ENCODE data around the gene CLECL1.
"Not testable (repeated sequence)": the region's sequence is repeated elsewhere in the genome, so short reads cannot be mapped to it uniquely, and the experiment has no call there.

Gene CLECL1

DNA sequence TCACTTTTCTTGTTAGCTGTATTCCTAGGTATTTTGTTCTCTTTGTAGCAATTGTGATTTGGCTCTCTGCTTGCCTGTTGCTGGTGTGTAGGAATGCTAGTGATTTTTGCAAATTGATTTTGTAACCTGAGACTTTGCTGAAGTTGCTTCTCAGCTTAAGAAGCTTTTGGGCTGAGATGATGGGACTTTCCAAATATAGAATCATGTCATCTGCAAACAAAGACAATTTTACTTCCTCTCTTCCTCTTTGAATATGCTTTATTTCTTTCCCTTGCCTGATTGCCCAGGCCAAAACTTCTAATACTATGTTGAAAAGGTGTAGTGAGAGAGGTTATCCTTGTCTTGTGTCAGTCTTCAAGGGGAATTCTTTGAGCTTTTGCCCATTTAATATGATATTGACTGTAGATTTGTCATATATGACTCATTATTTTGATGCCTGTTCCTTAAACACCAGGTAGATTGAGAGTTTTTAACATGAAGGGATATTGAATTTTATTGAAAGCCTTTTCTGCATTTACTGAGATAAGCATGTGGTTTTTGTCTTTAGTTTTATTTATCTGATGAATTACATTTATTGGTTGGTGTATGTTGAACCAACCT lies 26.7 kb downstream of the CLECL1 start:
- Histone ChIP-seq H3K9me3 (ENCODE audit: control insufficient read depth, low read length) (no peaks in the 10 kb centered on the region), H3K27ac (ENCODE audit: low read depth, low read length, severe bottlenecking) (no peak overlapping the region), H3K36me3 (ENCODE audit: control insufficient read depth, insufficient read depth, low read length) (no peaks in the 10 kb centered on the region), H3K4me3 (ENCODE audit: extremely low read depth, insufficient read depth, low read length, poor library complexity, severe bottlenecking) (no peak overlapping the region), H3K4me1 (ENCODE audit: control insufficient read depth, insufficient read depth, low read length, poor library complexity, severe bottlenecking) (peaks cover 5% of the 10 kb centered on the region)

DNA sequence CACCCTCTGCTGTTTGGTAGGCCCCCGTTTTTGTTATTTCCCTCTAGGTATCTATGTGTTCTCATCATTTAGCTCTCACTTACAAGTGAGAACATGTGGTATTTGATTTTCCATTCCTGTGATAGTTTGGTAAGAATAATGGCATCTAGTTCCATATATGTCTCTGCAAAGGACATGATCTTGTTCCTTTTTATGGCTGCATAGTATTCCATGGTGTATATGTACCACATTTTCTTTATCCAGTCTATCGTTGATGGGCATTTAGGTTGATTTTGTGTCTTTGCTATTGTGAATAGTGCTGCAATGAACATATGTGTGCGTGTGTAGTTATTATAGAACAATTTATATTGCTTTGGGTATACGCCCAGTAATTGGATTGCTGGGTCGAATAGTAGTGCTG lies 28.3 kb downstream of the CLECL1 start:
- H3K4me1 ChIP-seq (ENCODE audit: control insufficient read depth, insufficient read depth, low read length, poor library complexity, severe bottlenecking); H3K9me3 ChIP-seq (ENCODE audit: control insufficient read depth, low read length); H3K4me3 ChIP-seq (ENCODE audit: extremely low read depth, insufficient read depth, low read length, poor library complexity, severe bottlenecking); H3K27ac ChIP-seq (ENCODE audit: low read depth, low read length, severe bottlenecking); H3K36me3 ChIP-seq (ENCODE audit: control insufficient read depth, insufficient read depth, low read length): not testable (repeated sequence)
- 82 to 93% methylated on average over 2 to 3 of the region's 5 CpGs for WGBS, 2 experiments (ENCODE audit: insufficient coverage in 2 of 2)

DNA sequence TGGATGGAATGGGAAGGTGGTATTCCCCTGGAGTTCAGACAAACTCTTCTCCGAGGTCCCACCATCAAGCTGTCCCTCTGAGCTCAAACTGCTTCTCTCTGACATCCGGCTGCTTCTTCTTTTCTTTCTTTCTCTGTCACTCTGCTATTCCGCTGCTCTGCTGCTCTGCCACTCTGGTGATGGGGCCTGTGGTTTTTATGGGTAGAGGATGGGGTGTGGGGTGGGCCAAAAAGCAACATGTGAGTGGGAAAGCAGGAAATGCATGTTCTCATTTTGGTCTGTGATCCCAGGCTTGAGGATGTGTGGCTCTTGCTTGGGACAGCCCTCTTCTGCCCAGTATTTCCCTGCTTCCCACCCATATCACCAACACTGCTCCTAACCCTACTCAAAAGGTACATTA lies 30.6 kb downstream of the CLECL1 start:
- no peak overlapping the region for H3K27ac ChIP-seq (ENCODE audit: low read depth, low read length, severe bottlenecking)
- no peaks in the 10 kb centered on the region for H3K4me1 ChIP-seq (ENCODE audit: control insufficient read depth, insufficient read depth, low read length, poor library complexity, severe bottlenecking)
- no CpG with 5 or more reads among the region's 3 CpGs for WGBS, 2 experiments (ENCODE audit: insufficient coverage in 2 of 2)
- no peaks in the 10 kb centered on the region for H3K36me3 ChIP-seq (ENCODE audit: control insufficient read depth, insufficient read depth, low read length)
- H3K9me3 ChIP-seq (ENCODE audit: control insufficient read depth, low read length), result no peaks in the 10 kb centered on the region
- H3K4me3 ChIP-seq (ENCODE audit: extremely low read depth, insufficient read depth, low read length, poor library complexity, severe bottlenecking), result no peak overlapping the region

DNA sequence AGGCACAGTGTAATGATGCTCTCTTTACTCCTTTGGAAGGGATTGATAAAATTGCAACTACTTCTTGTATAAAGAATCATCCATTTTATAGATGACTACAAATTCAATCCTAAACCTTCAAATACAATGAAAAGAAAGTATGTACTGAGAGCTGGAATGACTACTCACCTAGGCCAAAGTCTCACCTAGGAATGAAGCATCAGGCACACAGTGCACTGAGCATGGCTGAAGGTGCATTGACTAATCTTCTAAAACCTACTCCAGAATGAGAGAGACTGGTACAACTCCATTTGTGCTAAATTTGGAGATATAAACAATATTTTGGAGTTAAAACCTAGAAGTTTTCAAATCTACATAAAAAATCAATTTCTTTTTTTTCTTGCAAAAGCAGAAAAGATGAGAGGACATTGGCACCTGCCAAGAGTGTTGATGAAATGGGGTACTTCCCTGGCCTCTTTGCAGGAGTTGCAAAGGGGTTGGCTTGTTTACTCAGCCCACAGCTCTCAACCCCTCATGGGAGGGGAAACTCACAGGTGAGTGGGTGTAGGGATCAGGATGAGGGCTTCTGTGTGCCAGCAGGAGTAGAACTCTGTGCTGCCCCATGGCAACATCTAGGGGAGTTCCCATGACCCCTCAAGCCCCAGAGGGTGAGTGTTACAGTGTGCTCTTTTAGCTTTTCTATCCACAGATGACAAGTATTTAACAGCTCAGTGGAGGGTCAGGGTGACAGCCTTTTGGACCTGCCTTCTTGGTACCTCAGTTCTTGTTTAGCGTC lies 31.3 kb downstream of the CLECL1 start:
- H3K4me1 ChIP-seq (ENCODE audit: control insufficient read depth, insufficient read depth, low read length, poor library complexity, severe bottlenecking), result no peaks in the 10 kb centered on the region
- H3K36me3 ChIP-seq (ENCODE audit: control insufficient read depth, insufficient read depth, low read length), result peaks cover 2% of the 10 kb centered on the region
- no peaks in the 10 kb centered on the region for H3K9me3 ChIP-seq (ENCODE audit: control insufficient read depth, low read length)
- no peak overlapping the region for H3K4me3 ChIP-seq (ENCODE audit: extremely low read depth, insufficient read depth, low read length, poor library complexity, severe bottlenecking)
- H3K27ac ChIP-seq (ENCODE audit: low read depth, low read length, severe bottlenecking), result no peak overlapping the region
- WGBS, 2 experiments (ENCODE audit: insufficient coverage in 2 of 2), result 67 to 92% methylated on average over 1 of the region's 1 CpG

DNA sequence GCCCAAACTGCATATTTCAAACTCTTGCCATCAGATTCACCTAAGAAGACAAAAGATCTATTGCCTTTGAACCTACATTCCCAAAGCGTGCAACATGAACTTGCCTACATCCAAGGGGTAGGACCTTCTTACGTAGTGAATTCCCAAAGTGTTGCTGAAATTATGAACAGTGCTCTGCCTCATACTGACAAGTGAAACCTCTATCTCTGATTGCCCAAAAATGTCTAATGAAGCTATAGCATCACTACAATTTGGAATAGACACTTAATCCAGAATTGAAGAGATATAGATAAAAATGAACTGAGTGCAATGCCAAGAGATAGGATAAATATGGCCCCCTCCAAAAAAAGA lies 32.3 kb downstream of the CLECL1 start:
- peaks cover 7% of the 10 kb centered on the region for H3K36me3 ChIP-seq (ENCODE audit: control insufficient read depth, insufficient read depth, low read length)
- 83 to 100% methylated on average over 1 to 2 of the region's 2 CpGs for WGBS, 2 experiments (ENCODE audit: insufficient coverage in 2 of 2)
- H3K27ac ChIP-seq (ENCODE audit: low read depth, low read length, severe bottlenecking), result no peak overlapping the region
- H3K4me1 ChIP-seq (ENCODE audit: control insufficient read depth, insufficient read depth, low read length, poor library complexity, severe bottlenecking), result no peaks in the 10 kb centered on the region
- no peak overlapping the region for H3K4me3 ChIP-seq (ENCODE audit: extremely low read depth, insufficient read depth, low read length, poor library complexity, severe bottlenecking)
- H3K9me3 ChIP-seq (ENCODE audit: control insufficient read depth, low read length), result no peaks in the 10 kb centered on the region

DNA sequence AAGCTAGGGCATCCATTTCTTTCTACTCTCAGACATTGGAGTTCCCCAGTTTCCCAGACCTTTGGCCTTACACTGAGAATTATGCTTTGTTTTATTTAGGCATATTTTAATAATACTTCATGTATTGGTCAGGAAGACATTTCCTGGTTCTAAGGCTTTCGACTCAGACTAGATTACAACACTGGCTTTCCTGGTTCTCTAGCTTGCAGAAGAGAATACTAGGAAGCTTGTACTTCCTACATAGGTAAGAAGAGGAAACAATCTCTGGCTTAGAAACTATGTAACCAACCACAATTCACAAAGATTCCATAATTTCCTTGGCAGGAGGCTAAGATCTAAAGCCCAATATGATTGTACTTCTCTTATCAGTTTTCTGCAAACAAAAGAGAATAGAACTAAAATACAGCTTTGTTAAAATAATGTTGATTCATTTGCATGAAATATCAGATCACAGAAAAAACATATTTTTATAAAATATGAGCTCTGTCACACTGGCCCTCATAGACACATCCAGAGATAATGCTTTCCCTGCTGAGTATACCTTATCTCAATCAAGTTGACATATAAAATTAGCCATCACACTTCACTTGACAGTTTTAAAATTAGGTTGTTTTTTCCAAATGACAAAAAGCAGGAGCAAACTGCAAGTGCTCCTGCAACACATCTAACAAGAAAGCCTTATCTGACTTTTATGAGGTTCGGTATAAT lies 32.8 kb downstream of the CLECL1 start:
- Histone ChIP-seq H3K9me3 (ENCODE audit: control insufficient read depth, low read length) (no peaks in the 10 kb centered on the region), H3K4me3 (ENCODE audit: extremely low read depth, insufficient read depth, low read length, poor library complexity, severe bottlenecking) (no peak overlapping the region), H3K4me1 (ENCODE audit: control insufficient read depth, insufficient read depth, low read length, poor library complexity, severe bottlenecking) (no peaks in the 10 kb centered on the region), H3K27ac (ENCODE audit: low read depth, low read length, severe bottlenecking) (no peak overlapping the region), H3K36me3 (ENCODE audit: control insufficient read depth, insufficient read depth, low read length) (peaks cover 12% of the 10 kb centered on the region)
- WGBS, 2 experiments (ENCODE audit: insufficient coverage in 2 of 2), result 100% methylated on average over 1 of the region's 2 CpGs; no CpG with 5 or more reads in 1 of the 2 experiments

DNA sequence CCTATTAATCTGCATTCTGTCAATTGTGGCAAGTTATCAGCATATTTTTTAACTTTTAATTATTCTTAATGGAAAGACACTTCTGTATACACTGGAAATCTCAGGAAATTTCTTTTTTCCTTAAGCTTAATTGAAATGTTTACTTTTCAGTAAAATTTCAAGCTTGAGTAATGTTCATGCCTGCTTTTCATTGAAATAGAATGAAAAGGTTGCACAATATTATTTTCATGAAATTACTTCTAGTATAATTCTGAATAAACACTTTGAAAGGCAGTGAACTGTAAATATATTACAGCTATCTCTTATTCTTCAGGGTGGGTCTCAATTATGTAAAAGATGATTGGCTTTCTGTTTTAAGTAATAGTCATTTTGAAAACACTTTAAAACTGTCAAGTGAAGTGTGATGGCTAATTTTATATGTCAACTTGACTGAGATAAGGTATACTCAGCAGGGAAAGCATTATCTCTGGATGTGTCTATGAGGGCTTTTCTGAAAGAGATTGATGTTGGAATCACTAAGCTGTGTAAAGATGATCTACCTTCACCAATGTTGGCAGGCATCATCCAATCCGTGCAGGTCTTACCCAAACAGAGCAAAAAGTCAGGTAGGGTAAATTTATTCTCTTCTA lies 33.5 kb downstream of the CLECL1 start:
- Histone ChIP-seq H3K9me3 (ENCODE audit: control insufficient read depth, low read length) (no peaks in the 10 kb centered on the region), H3K4me3 (ENCODE audit: extremely low read depth, insufficient read depth, low read length, poor library complexity, severe bottlenecking) (no peak overlapping the region), H3K36me3 (ENCODE audit: control insufficient read depth, insufficient read depth, low read length) (peaks cover 19% of the 10 kb centered on the region), H3K4me1 (ENCODE audit: control insufficient read depth, insufficient read depth, low read length, poor library complexity, severe bottlenecking) (no peaks in the 10 kb centered on the region), H3K27ac (ENCODE audit: low read depth, low read length, severe bottlenecking) (no peak overlapping the region)
- 100% methylated on average over 1 of the region's 1 CpG; no CpG with 5 or more reads in 1 of the 2 experiments for WGBS, 2 experiments (ENCODE audit: insufficient coverage in 2 of 2)

DNA sequence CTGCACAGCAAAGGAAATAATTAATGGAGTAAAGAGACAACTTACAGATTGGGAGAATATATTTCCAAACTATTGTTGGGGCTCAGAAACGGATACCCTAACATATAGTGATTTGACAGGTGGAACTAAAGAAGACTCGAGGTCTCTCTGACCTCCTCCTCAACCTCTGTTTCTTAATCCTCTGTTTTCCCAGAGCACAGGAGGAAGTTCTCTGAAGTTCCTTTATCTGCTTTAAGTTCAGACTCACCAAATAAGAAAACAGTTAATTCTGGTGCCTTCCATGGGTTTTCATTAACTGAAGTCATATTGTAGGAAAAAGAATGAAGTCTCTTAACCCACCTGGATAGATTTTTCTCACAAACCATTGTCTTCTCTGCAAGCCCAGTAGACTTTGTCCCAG lies 34.2 kb downstream of the CLECL1 start:
- WGBS, 2 experiments (ENCODE audit: insufficient coverage in 2 of 2), result 86% methylated on average over 1 of the region's 2 CpGs; no CpG with 5 or more reads in 1 of the 2 experiments
- H3K4me1 ChIP-seq (ENCODE audit: control insufficient read depth, insufficient read depth, low read length, poor library complexity, severe bottlenecking), result no peaks in the 10 kb centered on the region
- H3K9me3 ChIP-seq (ENCODE audit: control insufficient read depth, low read length), result no peaks in the 10 kb centered on the region
- H3K27ac ChIP-seq (ENCODE audit: low read depth, low read length, severe bottlenecking), result no peak overlapping the region
- H3K36me3 ChIP-seq (ENCODE audit: control insufficient read depth, insufficient read depth, low read length), result peaks cover 26% of the 10 kb centered on the region
- no peak overlapping the region for H3K4me3 ChIP-seq (ENCODE audit: extremely low read depth, insufficient read depth, low read length, poor library complexity, severe bottlenecking)

DNA sequence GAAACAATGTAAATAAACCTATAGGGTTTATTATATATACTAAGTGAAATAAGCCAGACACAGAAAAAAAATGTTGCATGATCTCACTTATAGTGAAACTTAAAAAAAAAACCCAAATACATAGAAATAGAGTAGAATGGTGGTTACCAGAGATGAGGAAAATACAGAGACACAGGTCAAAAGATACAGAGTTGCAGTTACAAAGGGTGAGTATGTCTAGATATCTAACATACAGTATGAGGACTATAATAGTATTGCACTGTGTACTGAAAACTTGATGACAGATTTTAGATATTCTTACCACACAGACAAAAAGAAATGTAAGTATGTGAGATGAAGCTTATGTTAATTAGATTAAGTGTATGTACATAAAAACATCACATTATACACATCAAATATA lies 35.3 kb downstream of the CLECL1 start:
- Histone ChIP-seq H3K4me1 (ENCODE audit: control insufficient read depth, insufficient read depth, low read length, poor library complexity, severe bottlenecking) (no peaks in the 10 kb centered on the region), H3K4me3 (ENCODE audit: extremely low read depth, insufficient read depth, low read length, poor library complexity, severe bottlenecking) (no peak overlapping the region), H3K36me3 (ENCODE audit: control insufficient read depth, insufficient read depth, low read length) (peaks cover 32% of the 10 kb centered on the region), H3K9me3 (ENCODE audit: control insufficient read depth, low read length) (no peaks in the 10 kb centered on the region), H3K27ac (ENCODE audit: low read depth, low read length, severe bottlenecking) (no peak overlapping the region)

DNA sequence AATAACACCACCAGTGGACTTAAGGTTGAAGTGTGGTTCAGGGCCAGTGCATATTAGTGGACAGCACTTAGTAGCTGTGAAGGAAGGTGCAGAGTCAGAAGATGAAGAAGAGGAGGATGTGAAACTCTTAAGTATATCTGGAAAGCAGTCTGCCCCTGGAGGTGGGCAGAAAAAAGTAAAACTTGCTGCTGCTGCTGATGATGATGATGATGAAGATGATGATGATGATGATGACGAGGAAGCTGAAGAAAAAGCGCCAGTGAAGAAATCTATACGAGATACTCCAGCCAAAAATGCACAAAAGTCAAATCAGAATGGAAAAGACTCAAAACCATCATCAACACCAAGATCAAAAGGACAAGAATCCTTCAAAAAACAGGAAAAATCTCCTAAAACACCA lies 37.2 kb downstream of the CLECL1 start:
- not testable (repeated sequence) for H3K4me1 ChIP-seq (ENCODE audit: control insufficient read depth, insufficient read depth, low read length, poor library complexity, severe bottlenecking); H3K4me3 ChIP-seq (ENCODE audit: extremely low read depth, insufficient read depth, low read length, poor library complexity, severe bottlenecking); H3K9me3 ChIP-seq (ENCODE audit: control insufficient read depth, low read length); H3K27ac ChIP-seq (ENCODE audit: low read depth, low read length, severe bottlenecking)
- H3K36me3 ChIP-seq (ENCODE audit: control insufficient read depth, insufficient read depth, low read length), result peaks cover 38% of the 10 kb centered on the region
- no CpG with 5 or more reads among the region's 3 CpGs for WGBS, 2 experiments (ENCODE audit: insufficient coverage in 2 of 2)

DNA sequence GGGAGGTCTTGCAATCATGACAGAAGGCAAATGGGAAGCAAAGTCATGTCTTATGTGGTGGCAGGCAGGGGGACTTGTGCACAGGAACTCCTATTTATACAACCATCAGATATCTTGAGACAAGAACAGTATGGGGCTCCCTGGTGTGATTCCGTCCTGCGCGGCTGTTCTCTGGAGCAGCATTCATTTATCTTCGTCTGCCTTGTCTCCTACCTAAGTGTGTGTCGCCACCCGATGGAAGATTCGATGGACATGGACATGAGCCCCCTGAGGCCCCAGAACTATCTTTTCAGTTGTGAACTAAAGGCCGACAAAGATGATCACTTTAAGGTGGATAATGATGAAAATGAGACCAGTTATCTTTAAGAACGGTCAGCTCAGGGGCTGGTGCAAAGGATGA lies 37.7 kb downstream of the CLECL1 start:
- H3K9me3 ChIP-seq (ENCODE audit: control insufficient read depth, low read length); H3K27ac ChIP-seq (ENCODE audit: low read depth, low read length, severe bottlenecking); H3K4me1 ChIP-seq (ENCODE audit: control insufficient read depth, insufficient read depth, low read length, poor library complexity, severe bottlenecking); H3K4me3 ChIP-seq (ENCODE audit: extremely low read depth, insufficient read depth, low read length, poor library complexity, severe bottlenecking): not testable (repeated sequence)
- peaks cover 38% of the 10 kb centered on the region for H3K36me3 ChIP-seq (ENCODE audit: control insufficient read depth, insufficient read depth, low read length)
- WGBS, 2 experiments (ENCODE audit: insufficient coverage in 2 of 2), result 88 to 92% methylated on average over 9 of the region's 9 CpGs

All from mesodermal cell (in vitro differentiated cells).